ENCODE data around the gene LYZ. TPM values are rescaled to one million over a fixed set of nuclear protein-coding genes. Genes with fewer than 3 reads are reported as not detected.
A peak's percentile ranks its signal among the peaks of the same experiment; 100 is the strongest.

LYZ gene
- polyA plus RNA-seq, 3 donors = 21.5 to 32.9 (median 30.5) TPM

DNA sequence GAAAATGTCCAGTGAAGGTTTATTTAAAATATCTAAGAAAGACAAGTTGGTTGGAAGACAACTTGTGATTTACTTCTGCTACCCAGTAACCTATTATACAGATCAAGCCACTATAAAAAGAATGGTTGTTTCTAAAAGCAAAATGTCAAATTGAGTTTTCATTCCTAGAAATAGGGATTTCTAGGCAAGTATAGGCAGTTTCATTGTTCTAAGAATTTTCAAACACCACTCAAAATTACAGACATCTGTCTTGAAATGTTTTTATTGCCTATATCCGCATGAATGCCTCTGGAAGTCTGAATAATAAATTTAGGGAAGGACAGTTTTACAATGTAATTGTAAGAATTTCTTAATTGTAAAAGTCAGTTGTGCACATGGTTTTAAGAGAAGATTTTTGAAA is 20.0 kb downstream of the LYZ start:
- DNase-seq (ENCODE audit: low read depth in 3 of 3, low spot score in 2 of 3) = no peak

DNA sequence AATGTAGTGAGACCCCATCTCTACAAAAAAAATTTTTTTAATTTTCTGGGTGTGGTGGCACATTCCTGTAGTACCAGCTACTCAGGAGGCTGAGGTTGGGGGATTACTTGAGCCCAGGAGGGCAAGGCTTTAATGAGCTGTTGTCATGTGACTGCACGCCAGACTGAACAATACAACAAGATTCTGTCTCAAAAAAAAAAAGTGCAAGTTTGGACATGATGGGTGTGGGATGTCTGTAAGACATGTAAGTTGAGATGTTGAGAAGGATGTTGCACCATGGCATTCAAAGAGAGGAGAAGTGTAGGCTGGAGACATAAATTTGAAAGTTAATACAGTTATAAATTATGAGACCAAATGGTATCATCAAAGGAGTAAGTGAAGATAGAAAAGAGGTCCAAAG is 34.9 kb downstream of the LYZ start:
- no peak for DNase-seq (ENCODE audit: low read depth in 3 of 3, low spot score in 2 of 3)

DNA sequence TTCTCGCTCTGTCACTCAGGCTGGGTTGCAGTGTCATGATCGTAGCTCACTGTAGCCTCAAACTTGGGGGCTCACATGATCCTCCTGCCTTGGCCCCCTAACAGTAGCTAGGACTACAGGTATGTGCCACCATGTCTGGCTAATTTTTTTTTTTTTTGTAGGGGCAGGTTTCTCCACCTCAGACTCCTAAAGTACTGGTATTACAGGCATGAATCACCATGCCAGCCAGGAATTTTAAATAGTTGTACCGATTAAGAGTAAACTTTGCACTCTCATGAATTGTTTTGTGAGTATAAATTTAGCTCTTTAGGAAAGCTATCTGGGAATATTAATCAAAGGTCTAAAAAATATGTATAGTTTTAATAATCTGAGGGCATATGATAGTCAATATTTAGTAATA is 36.9 kb downstream of the LYZ start:
- DNase-seq (ENCODE audit: low read depth in 3 of 3, low spot score in 2 of 3) = no peak

DNA sequence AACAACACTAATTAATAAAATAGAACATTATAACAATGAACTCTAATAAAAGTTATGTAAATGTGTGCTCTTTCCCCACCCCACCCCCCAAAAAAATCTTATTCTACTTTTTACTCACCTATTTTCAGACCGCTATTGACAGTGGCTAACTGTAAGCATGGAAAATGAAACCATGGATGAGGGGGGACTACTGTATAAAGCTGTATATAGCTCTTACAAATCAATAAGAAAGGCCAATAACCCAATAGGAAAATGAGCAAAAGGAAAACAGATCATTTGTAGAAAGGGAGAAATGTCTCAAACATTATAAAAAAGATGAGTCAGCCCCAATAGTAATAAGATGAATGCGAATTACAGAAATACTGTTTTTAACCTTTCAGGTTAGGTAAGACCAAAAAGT is 38.7 kb downstream of the LYZ start:
- DNase-seq (ENCODE audit: low read depth in 3 of 3, low spot score in 2 of 3) = no peak

DNA sequence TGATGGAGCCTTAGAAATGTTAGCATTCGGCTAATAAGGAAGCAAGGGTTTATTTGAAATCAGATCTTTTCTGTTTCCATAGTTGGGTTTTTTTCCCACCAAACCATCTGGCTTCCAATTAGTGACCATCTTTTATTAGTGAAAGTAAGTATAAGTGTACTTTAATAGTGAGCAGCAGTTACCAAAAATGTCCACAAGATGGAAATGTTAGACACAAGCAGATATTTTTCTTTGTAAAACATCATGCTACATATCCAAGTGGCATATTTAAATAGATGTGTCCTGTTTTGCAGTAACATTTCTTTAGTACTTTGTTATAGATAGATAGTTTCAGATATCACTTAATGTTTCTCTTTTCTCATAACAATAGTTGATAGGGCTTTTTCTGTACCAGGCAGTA is 40.2 kb downstream of the LYZ start:
- peak; percentile 10 to 18 (median 14) for DNase-seq (ENCODE audit: low read depth in 3 of 3, low spot score in 2 of 3)

DNA sequence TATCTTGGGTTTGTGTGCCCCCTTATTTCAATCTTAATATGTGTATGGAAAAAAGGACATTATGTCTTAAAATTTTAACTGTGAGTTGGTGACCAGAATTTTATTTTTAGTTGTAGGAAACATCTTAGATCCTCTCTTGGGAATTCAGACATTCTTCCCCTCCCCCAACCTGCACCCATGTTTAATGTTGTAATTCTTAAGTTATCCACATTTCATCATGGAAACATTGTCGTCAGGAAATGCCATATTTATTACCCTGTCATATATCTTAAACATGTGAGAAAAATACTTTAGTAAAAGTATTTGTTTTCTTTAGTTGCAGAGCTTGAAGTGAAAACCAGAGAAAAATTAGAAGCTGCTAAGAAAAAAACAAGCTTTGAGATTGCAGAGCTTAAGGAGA is 41.6 kb downstream of the LYZ start:
- DNase-seq (ENCODE audit: low read depth in 3 of 3, low spot score in 2 of 3) = no peak

DNA sequence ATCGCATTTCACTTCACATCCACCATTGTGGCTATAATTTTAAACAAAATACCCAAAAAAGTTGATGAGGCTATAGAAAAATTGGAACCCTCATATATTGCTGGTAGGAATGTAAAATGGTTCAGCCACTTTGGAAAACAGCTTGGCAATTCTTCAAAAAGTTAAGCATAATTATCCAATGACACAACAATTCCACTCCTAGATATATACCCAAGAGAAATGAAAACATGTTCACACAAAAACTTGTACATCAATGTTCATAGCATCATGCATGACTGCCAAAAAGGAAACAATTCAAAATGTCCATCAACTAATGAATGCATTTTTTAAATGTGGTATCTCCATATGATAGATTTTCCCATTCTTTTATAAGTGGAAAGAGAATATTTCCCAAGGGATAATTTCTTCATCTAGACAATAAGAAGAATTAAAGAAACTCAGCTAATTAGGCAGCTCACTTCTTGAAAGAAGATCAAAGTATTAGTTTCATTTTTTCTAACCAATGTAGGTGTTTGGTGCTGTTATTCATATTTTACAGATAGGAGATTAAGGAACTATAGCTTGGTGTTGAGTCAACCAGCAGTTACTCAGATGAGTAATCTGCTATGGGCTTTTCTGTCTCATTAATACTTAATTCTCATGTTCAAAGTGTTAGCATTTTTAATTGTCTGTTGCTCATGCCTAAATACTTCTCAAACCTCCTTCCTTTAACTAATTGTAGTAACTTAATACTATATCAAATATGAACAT is 44.2 kb downstream of the LYZ start:
- DNase-seq (ENCODE audit: low read depth in 3 of 3, low spot score in 2 of 3) = no peak

DNA sequence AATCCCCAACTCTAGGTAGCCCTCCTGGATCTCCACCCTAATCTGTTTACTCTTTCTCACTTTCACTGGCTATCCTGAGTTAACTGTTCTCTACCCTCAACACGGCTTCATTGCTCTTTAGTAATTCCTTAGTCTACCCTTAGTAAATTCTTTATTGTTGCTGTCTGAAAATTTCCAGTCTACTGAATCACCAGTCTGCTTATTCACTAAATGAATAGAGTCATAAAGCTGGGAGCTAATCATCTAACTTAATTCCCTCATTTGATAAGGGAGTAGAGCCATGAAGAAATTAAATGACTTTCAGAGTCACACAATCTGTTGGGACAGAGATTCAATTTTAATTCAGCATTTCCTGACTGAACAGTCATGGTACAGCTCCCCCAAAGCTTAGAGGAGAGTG is 47.9 kb downstream of the LYZ start:
- no peak for DNase-seq (ENCODE audit: low read depth in 3 of 3, low spot score in 2 of 3)

DNA sequence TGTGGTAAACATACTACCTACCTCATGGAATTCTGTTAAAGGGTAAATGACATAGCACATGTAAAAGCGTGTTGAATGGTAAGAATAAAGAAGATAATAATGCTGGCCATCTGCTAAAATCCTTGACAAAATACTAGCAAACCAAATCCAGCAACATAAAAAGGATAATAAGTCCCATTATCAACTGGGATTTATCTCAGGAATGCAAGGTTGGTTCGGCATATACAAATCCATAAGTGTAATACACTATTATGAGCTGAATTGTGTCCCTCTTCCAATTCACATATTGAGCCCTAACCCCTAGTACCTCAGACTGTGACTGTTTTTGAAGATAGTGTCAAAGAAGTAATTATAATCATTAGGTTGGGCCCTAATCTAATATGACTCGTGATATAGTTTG is 48.8 kb downstream of the LYZ start:
- no peak for DNase-seq (ENCODE audit: low read depth in 3 of 3, low spot score in 2 of 3)

DNA sequence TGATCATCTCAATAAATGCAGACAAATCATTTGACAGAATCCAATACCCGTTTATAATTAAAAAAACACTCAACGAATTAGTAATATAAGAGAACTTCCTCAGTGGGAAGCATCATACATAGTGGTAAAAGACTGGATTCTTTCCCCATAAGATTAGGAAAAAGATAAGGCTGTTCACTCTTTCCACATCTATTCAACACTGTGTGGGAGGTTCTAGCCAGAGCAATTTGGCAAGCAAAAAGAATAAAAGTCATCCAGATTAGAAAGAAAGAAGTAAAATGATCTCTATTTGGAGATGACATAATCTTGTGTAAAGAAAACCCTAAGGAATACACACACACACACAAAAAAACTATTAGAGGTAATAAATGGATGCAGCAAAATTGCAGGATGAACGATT is 49.8 kb downstream of the LYZ start:
- no peak for DNase-seq (ENCODE audit: low read depth in 3 of 3, low spot score in 2 of 3)

DNA sequence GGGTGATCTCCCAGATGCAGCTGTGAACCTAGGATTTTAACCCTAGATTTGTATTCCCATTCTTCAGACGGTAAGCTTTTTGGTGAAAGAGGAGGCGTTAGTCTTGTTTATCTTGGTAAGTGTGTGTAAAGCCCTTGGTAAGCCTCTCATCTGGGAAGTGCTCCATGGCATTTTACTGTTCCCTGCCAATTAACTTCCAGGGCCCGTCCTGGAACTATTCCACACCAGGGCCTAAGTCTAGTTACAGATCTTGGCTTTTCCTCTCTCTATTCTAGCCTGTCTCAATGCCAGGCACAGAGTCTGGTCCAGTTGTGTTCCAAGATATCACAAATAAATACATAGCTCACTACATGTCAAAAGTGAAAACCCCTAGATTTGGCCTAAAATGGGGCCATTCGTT is 53.8 kb downstream of the LYZ start:
- no peak for DNase-seq (ENCODE audit: low read depth in 3 of 3, low spot score in 2 of 3)

Other genes starting within 250 kb of the LYZ start
- gene CPSF6, start 108.8 kb upstream of the LYZ start, polyA plus RNA-seq (ENCODE audit: insufficient read length in 3 of 3) = 100 to 1,000 TPM in 2 of 3 donors, 10 to 100 TPM in 1; 95.9 to 104 (median 103) TPM
- gene YEATS4, start 11.4 kb downstream of the LYZ start, polyA plus RNA-seq (ENCODE audit: insufficient read length in 3 of 3) = 10 to 100 TPM; 25.3 to 36.3 (median 34.1) TPM
- gene FRS2, start 122.0 kb downstream of the LYZ start, polyA plus RNA-seq (ENCODE audit: insufficient read length in 3 of 3) = 10 to 100 TPM; 42.5 to 45.5 (median 45.2) TPM
- gene CCT2, start 237.1 kb downstream of the LYZ start, polyA plus RNA-seq (ENCODE audit: insufficient read length in 3 of 3) = 100 to 1,000 TPM; 265 to 268 (median 267) TPM